RKO (cell line): ENCODE data around the gene ATE1.
A peak's percentile ranks its signal among the peaks of the same experiment; 100 is the strongest.
"Not testable (repeated sequence)": the region's sequence is repeated elsewhere in the genome, so short reads cannot be mapped to it uniquely, and the experiment has no call there.

ENCODE experiments used
- DNase-seq: peaks from one replicate; pipeline ENCODE4 v3.0.0-alpha.2; 2016; ENCODE audit warnings: low spot score

ATE1 gene

DNA sequence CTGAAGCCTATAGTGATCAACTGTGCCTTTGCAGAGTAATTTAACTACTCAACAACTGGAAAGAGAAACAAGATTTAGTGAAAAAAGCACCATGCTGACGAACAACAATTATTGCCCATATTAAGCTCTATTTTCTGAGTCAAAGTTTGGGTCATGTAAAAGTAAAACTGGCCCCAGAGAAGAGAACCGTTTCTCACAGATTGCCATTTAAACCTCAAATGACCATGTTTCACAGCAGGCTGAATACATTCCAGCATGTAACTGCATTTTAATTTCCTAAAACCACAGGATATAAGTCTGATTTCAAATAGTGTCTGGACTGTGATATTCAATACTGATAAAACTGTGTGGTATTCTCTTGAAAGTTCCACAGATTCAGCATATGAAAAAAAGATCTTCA, 140.7 kb downstream of the ATE1 start:
- DNase-seq = no peak

DNA sequence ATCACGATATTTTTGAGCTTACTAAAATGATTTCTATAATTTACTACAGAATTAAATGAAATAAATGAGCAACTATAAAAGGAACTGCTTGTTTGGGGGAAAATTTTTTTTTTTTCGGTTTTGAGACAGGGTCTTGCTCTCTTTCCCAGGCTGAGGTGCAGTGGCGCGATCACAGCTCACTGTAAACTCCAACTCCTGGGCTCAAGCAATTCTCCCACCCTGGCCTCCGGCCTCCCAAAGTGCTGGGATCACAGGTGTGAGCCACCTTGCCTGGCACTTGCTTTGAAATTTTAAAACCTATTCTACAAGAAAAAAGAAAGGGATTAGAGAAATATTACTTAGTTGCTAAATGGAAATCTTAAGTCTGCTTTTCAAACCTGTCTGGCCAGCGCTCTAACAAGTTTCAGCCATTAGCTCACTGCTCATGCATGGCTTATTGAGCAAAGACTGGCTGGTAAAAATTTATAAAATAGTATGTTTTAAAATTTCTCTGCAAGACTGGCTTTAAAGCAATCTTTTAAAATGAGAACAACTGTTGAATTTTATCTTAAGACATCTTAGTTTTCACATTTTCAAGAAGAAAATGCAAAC, 144.0 kb downstream of the ATE1 start:
- DNase-seq = no peak

DNA sequence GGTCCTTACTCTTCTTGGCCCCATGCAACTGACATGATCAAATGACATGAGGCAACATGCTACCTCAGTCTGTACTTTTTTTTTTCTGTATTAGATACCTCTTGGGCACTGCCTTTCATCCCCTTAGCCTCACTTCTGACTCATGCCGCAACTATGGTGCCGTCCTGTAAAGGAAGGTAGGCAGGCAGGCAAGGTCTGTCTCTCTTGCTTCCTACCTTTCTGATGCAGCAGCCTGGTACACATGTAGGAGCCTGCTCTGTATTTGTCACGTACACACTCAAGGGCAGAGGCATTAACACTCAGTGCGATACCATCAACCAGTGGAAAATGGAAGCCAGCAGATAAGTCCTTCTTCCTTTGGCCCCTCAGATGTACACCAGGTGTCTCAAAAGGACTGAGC, 146.7 kb downstream of the ATE1 start:
- no peak for DNase-seq

DNA sequence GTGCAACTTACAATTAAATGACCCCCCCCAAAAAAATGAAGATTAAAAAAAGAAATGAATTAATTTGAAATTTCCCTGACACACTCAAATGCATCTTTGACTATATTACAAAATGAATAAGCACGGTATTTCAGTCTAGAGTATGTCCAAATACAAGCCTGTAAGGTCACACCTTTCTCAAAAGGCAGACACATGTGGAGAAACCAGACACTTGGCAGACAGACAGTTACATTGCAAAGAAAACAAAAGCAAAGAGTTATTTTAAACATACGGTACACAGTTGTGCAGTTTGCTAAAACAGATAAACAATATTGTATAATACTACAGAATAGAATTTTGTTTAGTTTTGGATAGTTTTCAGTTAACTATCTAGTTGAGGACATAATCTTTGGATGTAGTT, 153.0 kb downstream of the ATE1 start:
- DNase-seq = no peak

DNA sequence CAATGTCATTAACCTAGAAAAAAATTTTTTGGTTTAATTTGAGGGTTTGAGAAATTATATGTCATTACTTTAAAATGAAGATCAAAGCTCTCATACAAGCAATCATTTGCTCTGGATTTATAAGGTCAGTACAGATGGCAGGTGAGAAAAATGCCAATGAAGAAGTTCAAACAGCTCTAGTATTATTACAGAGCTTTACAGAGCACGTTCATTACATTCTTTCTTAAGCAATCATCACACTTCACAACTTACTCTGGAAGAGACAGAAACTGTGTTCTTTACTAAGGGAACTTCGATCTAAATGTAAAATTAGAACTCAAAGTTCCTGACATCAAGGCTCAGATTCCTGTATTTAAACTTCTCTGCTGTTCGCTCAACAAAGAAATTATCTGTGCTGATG, 153.4 kb downstream of the ATE1 start:
- no peak for DNase-seq

DNA sequence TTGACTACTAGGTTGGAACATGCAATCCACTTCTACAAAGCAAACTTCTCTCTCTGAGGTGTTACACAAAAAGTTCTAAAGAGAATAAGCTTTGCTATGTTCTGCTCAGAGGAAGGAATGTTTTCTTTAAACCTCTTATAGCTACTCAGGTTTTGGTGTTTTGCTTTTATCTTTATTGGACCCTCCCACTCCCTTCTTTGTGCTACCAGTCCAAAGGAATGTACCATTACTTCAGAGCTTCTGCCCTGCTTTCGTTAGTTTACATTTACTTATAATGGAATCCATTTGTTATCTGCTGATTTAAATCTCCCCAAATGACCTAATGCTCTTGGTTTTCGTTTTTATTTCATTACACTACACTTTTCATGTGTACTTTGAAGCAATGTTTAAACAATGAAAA, 154.9 kb downstream of the ATE1 start:
- no peak for DNase-seq

DNA sequence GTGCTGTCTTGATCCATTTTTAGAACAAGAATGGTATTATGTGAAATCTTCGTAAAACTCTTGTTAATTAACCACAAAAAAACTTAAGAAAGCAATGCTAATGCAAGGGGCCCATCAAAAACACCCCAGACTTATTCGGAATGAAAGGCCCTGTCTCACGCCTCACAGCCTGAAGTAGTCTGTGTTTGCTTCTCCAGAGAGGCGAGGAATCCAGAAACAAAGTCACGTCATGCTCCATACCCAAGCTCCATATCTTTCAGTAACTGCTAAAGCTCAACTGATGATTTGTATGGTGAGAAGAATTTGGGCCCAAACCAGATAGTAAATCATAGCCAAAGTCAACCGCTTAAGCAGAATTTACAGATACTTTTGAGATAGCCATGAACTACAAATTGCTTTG, 155.4 kb downstream of the ATE1 start:
- DNase-seq = no peak

DNA sequence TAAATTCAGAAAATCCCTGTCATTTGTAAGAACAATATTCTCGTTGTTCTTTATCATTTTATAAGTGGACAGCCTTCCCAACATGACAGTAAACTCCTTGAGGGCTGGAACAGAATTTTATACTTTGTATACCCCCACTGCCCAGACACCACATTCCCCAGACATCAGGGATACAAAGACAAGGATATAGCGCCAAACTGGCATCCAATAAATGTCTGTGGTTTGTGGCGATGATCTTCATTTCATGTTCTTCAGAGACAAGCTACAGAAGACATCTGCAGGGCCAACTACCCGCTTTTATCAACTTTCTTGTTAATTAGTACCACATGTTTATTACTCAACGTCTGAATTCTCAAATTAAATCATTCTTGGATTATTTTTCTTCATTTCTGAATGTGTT, 155.9 kb downstream of the ATE1 start:
- no peak for DNase-seq

DNA sequence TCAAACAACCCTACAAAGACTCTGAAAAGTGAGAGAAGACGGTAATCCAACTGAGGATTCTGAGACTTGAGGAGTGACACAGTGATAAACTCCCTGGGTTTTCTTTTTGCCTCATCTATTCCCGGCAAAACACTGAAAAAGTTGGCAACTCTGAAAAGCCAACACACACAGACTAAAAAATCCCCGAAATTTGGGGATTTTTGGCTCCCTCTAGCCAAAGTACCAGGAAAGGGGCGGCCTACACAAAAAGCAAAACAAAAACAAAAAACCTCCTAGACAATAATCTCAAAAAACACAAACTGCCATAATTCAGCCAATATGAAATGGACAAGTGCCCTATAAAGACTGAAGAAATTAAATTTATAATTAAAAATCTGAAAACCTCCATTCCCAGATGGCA, 161.4 kb downstream of the ATE1 start:
- DNase-seq = no peak

DNA sequence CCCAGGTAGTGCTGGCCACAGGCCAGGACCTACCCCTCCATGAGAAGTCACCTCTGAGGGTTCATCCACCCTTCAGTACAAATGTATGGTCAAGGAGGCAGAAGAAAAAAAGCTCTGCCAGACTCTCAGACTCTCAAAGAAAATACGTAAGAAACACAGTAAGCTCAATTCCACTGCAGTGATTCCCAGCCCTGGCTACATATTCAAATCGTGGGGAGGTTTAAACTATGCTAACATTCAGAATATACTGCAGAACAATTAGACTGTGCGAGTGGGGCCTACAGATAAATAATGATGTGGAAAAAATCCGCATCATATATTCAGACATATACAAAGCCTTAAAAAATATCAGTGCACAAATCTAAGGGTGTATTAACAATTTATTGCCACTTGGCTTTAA, 162.6 kb downstream of the ATE1 start:
- no peak for DNase-seq

DNA sequence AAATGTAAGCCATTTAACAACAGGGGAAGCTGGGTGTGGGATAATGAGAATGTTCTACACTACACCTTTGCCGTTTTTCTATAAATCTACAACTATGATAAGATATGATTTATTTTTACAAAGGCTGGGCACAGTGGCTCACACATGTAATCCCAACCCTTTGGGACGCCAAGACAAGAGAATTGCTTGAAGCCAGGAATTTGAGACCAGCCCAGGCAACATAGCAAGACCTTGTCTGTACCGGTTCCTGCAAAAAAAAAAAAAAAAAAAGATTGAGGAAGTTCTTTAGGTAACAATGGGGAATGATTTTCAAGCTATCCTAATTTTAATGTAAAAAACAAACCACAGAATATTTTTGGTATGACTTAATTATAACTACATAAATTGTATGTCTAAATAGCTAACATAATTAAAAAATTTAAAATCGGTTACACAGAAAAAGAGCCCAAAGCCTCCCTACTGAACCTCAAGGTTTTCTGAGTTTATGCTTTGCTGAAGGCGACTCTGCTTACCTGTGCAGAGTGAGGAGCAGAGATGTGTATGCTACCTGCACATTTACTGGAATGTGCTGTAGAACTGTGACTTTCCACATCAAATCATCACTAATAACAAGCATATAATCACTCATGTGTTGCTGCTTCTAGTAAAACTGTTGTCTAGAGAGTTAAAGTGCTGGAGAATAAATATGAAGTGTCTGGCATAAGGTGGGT, 163.4 kb downstream of the ATE1 start:
- no peak for DNase-seq

DNA sequence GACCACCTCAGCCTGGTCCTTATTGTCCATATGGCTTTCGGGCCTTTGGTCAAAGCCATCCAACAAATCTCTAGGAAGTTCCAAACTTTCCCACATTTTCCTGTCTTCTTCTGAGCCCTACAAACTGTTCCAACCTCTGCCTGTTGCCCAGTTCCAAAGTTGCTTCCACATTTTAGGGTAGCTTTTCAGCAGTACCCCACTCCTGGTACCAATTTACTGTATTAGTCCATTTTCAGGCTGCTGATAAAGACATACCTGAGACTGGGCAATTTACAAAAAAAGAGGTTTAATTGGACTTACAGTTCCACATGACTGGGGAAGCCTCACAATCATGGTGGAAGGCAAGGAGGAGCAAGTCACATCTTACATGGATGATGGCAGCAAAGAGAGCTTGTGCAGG, 170.6 kb downstream of the ATE1 start:
- DNase-seq = not testable (repeated sequence)

DNA sequence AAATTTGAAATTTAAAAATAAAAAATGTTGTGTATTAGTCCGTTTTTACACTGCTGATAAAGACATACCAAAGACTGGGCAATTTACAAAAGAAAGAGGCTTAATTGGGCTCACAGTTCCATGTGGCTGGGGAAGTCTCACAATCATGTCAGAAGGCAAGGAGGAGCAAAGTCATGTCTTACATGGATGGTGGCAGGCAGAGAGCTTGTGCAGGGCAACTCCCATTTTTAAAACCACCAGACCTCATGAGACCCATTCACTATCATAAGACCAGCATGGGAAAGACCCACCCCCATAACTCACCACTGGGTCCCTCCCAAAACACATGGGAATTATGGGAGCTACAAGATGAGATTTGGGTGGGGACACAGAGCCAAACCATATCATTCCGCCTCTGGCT, 172.3 kb downstream of the ATE1 start:
- not testable (repeated sequence) for DNase-seq

DNA sequence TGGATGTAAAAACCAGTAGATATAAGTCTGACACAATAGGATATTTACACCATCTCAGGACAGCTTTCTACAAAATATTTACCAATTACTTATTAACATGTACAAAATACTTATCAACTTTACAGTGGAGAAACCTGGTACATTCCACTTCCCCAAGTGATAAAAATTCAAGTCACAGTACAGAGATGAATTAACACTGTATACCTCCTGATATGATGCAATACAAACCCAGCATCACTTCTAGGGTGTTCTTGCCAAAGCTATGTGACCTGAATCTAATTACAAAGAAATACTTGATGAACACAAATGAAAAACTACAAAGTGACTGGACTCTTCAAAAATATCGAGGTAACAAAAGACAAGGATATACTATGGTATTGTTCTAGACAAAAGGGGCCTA, 173.2 kb downstream of the ATE1 start:
- DNase-seq = no peak

DNA sequence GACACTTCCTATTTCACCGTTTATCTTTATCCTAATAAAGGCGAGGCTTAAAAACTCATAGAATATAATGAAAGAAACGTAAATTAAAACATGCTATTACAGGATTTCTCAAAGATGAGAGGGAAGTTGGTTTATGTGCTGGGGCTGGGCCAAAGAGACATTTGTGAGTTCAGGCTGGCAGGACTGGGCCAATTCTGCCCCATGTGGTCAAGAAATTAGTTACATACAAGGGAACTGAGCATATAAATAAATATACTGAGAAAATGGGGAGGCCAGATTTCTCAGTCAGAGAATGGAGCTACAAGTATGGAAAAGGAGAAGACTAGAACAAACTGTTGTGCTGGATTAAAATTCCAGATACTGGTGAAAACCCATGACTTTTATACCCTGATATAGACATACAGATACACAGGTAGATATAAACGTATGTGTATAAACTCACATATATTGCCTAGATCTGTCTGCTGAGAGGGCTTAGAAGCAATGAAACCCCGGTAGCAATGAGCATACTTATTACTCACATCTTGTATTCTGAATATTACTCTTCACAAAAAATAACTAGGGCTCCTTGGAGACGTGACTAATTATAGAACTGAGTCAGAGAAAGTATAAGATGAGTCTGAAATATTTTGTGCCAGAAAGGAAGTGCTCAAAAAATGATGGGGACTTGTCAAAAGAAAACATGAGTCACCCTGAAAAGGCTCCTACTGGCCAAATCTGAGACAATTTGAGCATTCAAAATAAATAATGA, 173.9 kb downstream of the ATE1 start:
- DNase-seq = peak; percentile 99

DNA sequence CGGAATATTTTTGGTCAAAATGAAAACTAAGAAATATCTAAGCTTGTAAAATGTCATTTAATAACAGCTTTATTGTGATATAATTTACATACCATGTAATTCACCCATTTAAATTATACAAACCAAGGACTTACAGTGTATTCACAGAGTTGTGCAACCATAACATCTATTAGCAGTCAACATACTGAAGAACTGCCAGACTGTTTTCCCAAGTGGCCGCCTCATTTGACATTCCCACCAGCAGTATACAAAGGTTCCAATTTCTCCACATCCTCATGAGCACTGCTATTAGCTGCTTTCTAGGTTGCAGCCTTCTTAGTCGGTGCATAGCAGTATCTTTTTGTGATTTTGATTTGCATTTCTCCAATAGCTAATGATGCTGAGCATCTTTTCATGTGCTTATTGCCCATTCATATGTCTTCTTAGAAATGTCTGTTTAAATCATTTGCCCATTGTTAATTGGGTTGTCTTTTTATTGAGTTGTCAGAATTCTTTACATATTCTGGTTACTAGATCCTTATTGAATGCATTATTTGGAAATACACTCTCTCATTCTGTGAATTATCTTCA, 176.6 kb downstream of the ATE1 start:
- DNase-seq = no peak

DNA sequence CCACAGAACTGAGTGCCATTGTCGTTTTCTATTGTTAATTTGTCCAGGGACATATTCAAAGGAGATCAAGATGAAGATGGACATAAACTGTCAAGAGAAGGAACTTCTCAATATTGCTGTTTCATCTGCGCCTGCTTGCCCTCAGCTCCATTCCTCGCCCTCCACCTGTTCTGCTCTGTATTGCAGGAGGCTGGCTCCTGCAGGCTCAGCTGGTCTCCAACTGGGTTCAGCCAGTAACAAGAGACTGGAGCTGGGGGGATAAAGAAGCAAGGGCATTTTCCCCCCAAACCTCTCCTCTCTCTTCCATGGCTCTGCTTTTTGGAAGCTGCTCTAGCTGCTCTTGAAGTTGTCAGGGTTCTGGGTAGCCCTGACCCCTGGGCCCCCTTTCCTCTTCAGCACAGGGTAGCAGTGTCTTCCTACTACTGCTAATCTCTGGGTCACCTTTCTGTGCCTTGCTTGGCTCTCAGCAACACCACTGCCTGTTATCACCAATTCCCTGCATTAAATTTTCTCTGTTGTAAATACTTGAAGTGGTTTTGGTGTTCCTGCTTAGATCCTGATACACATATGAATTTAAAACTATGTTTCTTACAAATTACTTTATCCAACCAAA, 180.6 kb downstream of the ATE1 start:
- DNase-seq = no peak

DNA sequence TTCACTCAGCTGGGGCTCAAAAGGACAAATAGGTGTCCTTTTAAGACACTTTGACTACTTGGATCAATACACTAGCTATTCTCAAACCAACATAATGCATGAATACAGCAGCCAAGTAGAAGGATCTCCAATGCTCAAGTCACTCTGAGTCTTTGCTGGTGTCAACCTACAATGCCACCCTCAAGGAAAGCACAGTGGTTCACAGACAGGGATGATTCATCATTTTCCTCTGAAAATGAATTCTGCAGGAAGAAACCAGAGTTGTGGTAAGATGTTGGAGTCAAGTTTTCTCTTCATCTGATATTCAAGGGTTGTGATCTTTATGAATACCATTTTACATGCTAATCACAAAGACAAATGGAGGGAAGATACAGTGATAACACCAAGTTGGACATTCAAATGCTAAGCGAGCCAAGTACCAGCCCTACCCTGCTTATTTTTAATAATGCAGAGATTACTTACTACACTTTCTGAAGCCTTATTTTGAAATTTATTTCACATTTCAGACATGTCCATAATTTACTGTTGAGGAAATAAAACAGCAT, 186.5 kb downstream of the ATE1 start:
- DNase-seq = no peak

DNA sequence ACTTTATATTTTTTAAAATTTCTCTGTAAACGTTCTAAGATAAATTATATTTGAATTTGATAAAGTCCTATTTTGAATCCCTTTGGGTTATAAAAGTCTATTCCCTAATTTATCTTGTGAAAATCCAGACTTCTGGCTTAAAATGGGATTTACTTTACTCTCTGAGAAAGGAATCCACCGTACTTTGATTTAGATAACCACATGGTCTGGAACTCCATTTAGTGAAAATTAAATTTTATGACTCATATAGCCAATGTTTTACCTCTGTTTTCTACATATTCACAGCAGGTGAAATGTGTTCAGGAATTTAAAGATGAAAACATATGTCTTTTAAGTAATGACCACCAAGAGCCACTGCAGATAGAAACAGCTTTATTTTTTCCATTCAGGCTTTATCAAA, 187.8 kb downstream of the ATE1 start:
- no peak for DNase-seq

DNA sequence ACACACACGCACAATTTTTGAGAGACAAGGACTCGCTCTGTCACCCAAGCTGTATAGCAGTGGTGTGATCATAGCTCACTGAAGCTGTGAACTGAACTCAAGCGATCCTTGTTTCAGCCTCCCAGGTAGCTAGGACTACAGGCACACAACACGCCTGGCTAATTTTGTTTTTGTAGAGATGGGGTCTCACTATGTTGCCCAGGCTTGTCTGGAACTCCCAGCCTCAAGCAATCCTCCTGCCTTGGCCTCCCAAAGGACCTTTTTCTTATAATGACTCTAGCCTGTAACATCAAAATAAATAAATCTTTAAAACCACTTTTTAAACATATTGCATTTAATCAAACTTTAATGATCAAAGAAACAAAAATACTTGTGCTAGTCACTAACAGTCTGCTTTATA, 188.7 kb downstream of the ATE1 start:
- DNase-seq = no peak

DNA sequence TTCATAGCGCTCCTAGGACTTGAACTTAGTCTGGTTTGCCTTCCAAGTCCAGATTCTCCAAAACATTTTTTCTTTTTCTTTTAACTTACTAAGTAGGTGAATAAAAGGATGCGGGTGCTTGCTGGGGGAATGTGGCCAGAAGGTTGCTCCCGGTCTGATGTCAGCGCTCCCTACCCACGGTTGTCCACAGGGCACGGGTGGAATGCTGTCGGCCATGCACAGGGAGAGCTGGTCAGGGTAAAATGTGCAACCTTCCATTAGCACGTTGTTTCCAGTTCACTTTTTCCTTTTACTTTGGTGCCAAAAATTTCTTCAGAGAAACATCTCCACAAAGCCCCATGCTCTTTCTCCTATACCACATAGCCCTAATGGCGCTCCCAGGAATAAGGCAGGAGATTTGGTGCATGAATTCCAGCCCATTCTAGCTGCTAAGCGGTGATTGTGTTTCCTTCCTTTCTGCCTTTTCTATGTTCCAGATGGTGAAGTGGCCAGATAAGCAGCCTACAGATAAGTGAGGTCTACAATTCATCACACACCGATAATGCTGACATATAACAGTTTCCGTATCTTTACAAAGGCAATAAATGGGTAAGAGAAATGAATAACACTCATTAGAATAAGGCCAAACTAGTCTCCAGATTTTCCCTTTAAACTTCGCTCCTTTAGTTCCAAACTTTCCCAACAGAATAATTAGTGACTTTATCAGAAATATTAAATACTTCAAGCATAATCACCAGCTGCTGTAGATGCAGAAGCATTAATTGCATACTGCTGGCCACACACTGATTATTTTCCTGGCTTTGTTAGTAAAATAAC, 191.3 kb downstream of the ATE1 start:
- no peak for DNase-seq

DNA sequence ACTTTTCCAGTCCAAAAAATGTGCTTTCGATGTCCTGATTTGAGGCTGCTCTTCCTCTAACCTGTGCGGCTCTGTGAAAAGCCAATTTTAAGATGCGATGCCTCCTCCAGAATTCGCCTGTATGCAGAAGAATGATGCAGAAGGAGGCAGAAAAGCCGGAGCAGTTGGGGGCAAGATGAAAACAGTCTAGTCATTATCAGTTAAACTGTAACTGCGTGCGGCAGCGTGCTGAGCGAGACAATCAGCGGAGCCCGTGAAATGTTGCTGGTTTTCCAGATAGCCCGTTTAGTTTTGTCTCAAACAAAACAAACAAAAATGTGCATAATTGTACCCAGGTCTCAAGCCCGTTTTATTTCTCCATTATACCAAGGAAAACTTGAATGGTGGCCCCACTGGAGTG, 192.6 kb downstream of the ATE1 start:
- DNase-seq = no peak
